Stimulated activated CD4-positive, alpha-beta T cell treated with anti-CD3 and anti-CD28 coated beads, Interleukin-12 subunit alpha, Interleukin-12 subunit beta, amount 100 ng/mL, for 48 hours (primary cell): Measurements from ENCODE around the gene MLKL.

Experiments
- DNase-seq, 3 donors: peaks; one replicate each; pipeline ENCODE4 v3.0.0-alpha.2; 2020; ENCODE audit warnings: low read depth in 2 of 3, low spot score in 1 of 3

Gene MLKL

DNA sequence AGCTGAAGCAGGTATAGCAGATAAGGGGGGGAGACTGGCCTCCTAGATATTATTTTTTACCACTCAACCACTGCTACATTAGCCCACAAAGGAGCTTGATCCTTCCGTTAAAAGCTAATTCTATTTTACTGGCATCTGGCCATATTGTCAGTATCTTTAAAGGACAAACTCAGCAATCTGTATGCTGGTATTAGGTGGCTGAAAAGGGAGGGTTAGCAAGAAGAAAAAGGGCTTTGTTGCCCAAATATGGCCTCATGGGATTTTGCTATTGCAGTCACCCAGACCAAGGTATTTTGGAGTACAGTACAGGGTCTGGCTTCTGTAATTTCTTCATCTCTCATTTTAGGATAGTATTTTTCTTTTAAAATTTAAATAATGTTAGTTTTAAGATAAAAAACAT, 48.4 kb downstream of the MLKL start:
- no peak for DNase-seq

GRCh38 chr16:74651841-74652240, 48.8 kb downstream of the MLKL start:
- no peak for DNase-seq

GRCh38 chr16:74650966-74651567, 49.6 kb downstream of the MLKL start:
- DNase-seq = no peak

DNA sequence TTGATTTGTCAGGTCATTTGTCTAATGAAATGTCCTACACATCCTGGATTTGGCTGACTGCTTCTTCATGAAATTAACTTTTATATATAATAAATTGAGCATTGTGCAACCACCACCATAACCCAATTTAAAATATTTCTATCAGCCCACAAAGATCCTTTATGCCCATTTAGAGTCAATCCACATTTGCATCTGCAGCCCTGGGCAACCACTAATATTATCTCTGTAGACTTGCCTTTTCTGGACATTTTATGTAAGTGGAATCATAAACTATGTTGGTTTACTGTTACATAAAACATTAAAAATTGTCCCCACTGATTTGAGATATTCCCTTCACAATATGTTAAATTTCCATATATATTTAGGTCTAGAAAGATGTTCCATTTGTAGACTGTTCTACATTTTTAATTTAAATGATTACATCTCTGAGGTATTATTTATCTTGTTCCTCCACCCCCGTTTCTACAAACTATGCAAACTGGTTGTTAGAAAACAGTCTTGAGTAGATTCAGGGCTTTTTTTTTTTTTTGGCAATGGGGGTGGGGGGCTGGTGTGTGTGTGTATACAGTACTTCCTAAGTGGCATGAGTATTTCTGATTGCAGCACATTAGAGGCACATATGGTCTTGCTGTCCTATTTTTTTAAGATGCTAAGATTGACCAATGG, 50.7 kb downstream of the MLKL start:
- DNase-seq = no peak

GRCh38 chr16:74641969-74642368, 58.7 kb downstream of the MLKL start:
- DNase-seq = no peak

DNA sequence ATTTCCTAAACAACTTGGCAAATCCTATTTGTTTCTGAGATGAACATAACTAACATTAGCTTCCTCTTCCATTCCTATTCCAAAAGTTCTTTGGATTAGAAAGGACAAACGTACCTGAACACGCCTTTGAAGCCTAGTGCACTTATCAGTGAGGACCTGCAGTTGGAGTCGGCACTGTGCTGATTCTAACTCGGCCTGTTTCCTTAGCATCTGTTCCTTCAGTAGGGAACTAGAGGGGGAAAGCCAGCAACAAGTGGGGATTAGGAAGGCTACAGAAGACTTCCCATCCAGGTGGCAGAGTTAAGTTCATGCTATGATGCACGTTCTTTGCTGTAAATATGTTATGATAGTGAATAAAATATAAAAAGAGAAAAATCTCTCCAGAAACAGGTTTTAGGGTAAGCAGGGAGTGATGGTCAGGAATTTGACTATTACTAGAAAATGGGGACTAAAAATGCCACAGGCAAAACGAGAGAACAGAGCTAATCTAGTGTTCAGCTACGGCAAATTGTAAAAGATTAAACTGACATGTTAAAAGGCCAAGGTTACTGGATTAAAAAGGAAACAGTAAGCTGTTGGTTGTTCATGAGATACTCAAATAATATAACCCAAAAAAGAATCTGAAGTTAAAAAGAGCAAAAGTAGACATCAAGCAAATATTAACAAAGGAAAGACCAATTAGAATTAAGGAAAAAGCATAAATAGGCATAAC, 62.8 kb downstream of the MLKL start:
- no peak for DNase-seq

- no peak for DNase-seq
These were observed 65.4 kb downstream of the MLKL start for GRCh38 chr16:74635303-74635702.

GRCh38 chr16:74633686-74634085, 67.0 kb downstream of the MLKL start:
- DNase-seq = no peak

DNA sequence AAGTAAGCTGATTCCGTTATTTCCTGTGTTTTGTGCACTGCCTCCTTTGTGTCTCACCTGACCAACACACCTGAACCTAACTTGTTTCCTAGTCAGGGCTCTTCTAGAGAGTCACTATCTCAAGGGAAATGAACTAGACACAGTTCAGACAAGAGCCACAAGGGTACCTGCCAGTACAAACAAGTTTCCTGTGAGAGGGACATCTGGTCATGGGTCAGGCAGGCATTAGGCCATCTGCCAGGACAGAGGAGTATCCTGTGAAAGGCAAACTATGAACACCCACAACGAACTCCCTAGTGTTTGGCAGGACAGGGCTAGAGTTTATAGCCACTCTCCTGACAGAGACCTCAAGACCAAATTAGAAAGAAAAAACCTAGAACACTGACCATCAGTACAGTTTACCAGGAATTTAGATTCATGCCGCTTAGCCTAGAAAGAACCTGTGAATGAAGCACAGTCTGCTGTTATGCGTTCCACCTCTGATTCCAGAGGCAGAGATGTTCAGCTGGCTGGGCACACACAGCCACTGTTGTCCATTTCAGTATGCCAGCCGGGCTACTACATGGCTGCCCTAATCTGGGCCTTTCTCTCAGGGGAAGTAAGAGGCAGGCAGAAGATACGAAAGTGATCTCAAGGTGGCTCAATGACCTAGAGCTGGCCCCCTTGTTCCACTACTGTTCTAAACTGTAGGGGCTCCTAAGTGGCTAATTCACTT, 73.0 kb downstream of the MLKL start:
- no peak for DNase-seq

GRCh38 chr16:74626741-74627416, 73.8 kb downstream of the MLKL start:
- peak in 1 of 3 donors; percentile 15 for DNase-seq

- DNase-seq = peak in 1 of 3 donors; percentile 46
These were observed 74.9 kb downstream of the MLKL start for GRCh38 chr16:74625500-74626350.

GRCh38 chr16:74623839-74624235, 76.8 kb downstream of the MLKL start:
- DNase-seq = no peak

GRCh38 chr16:74623214-74623838, 77.3 kb downstream of the MLKL start:
- DNase-seq = no peak

GRCh38 chr16:74622005-74622404, 78.7 kb downstream of the MLKL start:
- no peak for DNase-seq
